HepG2 (cell line): ENCODE results near the gene ELOVL2. TPM values are rescaled to one million over a fixed set of nuclear protein-coding genes. Genes with fewer than 3 reads are reported as not detected.

Source experiments
- BORCS8-MEF2B ChIP-seq: sonication (generic); formaldehyde crosslinking; IDR thresholded peaks from 2 replicates; pipeline ENCODE4 v1.8.0; 2022; ENCODE audit warnings: mild to moderate bottlenecking, missing genetic modification reagents
- CTCF ChIP-seq: sonication (generic); formaldehyde crosslinking; IDR thresholded peaks from 2 replicates; pipeline ENCODE4 v1.5.0; 2020; ENCODE audit warnings: mild to moderate bottlenecking, missing genetic modification reagents, moderate library complexity
- HNF1A ChIP-seq, 2 experiments: sonication (generic) in 1 of 2; formaldehyde crosslinking in 1 of 2; IDR thresholded peaks; 2 replicates each; pipeline versions ENCODE4 v1.4.0 to v1.6.1; 2016 to 2020; ENCODE audit warnings: borderline replicate concordance in 1 of 2, low read depth in 1 of 2, mild to moderate bottlenecking in 1 of 2, missing genetic modification reagents in 1 of 2
- HOXA7 ChIP-seq: sonication (generic); formaldehyde crosslinking; IDR thresholded peaks from 2 replicates; pipeline ENCODE4 v1.8.1; 2022; ENCODE audit warnings: mild to moderate bottlenecking, missing genetic modification reagents, moderate library complexity
- JUND ChIP-seq: sonication (generic); formaldehyde crosslinking; IDR thresholded peaks from 2 replicates; pipeline ENCODE4 v1.8.0; 2022; ENCODE audit warnings: mild to moderate bottlenecking, missing genetic modification reagents
- MAX ChIP-seq: IDR thresholded peaks from 2 replicates; pipeline ENCODE4 v1.6.1; 2012; ENCODE audit warnings: inconsistent platforms
- MTA3 ChIP-seq: sonication (generic); formaldehyde crosslinking; IDR thresholded peaks from 2 replicates; pipeline ENCODE4 v1.4.0; 2020; ENCODE audit warnings: missing genetic modification reagents
- MYNN ChIP-seq: sonication (generic); formaldehyde crosslinking; IDR thresholded peaks from 2 replicates; pipeline ENCODE4 v1.4.0; 2020; ENCODE audit warnings: mild to moderate bottlenecking, low read depth, missing genetic modification reagents
- SP140L ChIP-seq: sonication (generic); formaldehyde crosslinking; IDR thresholded peaks from 2 replicates; pipeline ENCODE4 v1.4.0; 2020; ENCODE audit warnings: missing genetic modification reagents, borderline replicate concordance
- WIZ ChIP-seq: sonication (generic); formaldehyde crosslinking; IDR thresholded peaks from 2 replicates; pipeline ENCODE4 v1.5.1; 2020; ENCODE audit warnings: mild to moderate bottlenecking, missing genetic modification reagents
- YEATS4 ChIP-seq: sonication (generic); formaldehyde crosslinking; IDR thresholded peaks from 2 replicates; pipeline ENCODE4 v1.4.0; 2020; ENCODE audit warnings: missing genetic modification reagents, borderline replicate concordance
- ZGPAT ChIP-seq: IDR thresholded peaks from 2 replicates; pipeline ENCODE4 v1.6.1; 2016; ENCODE audit warnings: mild to moderate bottlenecking
- ZNF101 ChIP-seq: sonication (generic); formaldehyde crosslinking; IDR thresholded peaks from 2 replicates; pipeline ENCODE4 v1.4.0; 2020; ENCODE audit warnings: mild to moderate bottlenecking, low read depth, missing genetic modification reagents, borderline replicate concordance
- ZNF317 ChIP-seq: sonication (generic); formaldehyde crosslinking; IDR thresholded peaks from 2 replicates; pipeline ENCODE4 v1.5.0; 2020; ENCODE audit warnings: mild to moderate bottlenecking, missing genetic modification reagents
- ZNF609 ChIP-seq: sonication (generic); formaldehyde crosslinking; IDR thresholded peaks from 2 replicates; pipeline ENCODE4 v1.4.0; 2020; ENCODE audit warnings: mild to moderate bottlenecking, missing genetic modification reagents, borderline replicate concordance
- ZNF772 ChIP-seq: sonication (generic); formaldehyde crosslinking; IDR thresholded peaks from 2 replicates; pipeline ENCODE4 v1.5.0; 2020; ENCODE audit warnings: mild to moderate bottlenecking, missing genetic modification reagents
- polyA plus RNA-seq, 8 experiments: library from polyadenylated mRNA; depleted of rRNA in 3 of 8; stranded (reverse) in 7 of 8; unstranded in 1 of 8; fragments of >200 nt; fragmentation: Illumina TruSeq in 4 of 8; extraction: Trizol in 4 of 8; gene quantifications; 2 replicates each; pipeline versions ENCODE4 v1.2.1 to v1.2.3, GENCODE V29; 2011 to 2016; ENCODE audit warnings: low read depth in 4 of 8, missing spikeins in 1 of 8, mixed read lengths in 1 of 8; ENCODE audit not compliant: insufficient read depth in 1 of 8
- total RNA-seq, 5 experiments: library from RNA; depleted of rRNA; stranded (reverse); fragments of >200 nt; fragmentation: Illumina TruSeq; extraction: Trizol; gene quantifications; 2 replicates each; pipeline ENCODE4 v1.2.3, GENCODE V29; 2016; ENCODE audit warnings: low read depth in 1 of 5

Gene ELOVL2
- total and polyA plus RNA-seq, 2 of the 13 experiments (the other 11 are each of a cell fraction or from before 2014, with no cell fraction given), result 43.6 to 65.4 TPM

- TF ChIP-seq ZGPAT (CRISPR knock-in tag) (peak; percentile 47), HOXA7 (CRISPR knock-in tag) (no peak), JUND (CRISPR knock-in tag) (no peak), MAX (no peak; the same call in 1 of the 2 replicates), MTA3 (no peak), MYNN (no peak), SP140L (no peak), WIZ (CRISPR knock-in tag) (no peak), CTCF (peak; percentile 90), ZNF609 (no peak), ZNF317 (no peak), ZNF772 (CRISPR knock-in tag) (no peak), HNF1A (IDR thresholded peaks at IDR 0.05; ENCODE audit: low read depth) (0 out of 2 replicates have a peak, but pooled peaks have one; percentile 20), HNF1A (CRISPR knock-in tag; IDR thresholded peaks at IDR 0.05; ENCODE audit: borderline replicate concordance) (no peak), YEATS4 (CRISPR knock-in tag) (0 out of 2 replicates have a peak, but pooled peaks have one; percentile 36), ZNF101 (no peak), BORCS8-MEF2B (CRISPR knock-in tag) (no peak)
Measured at GRCh38 chr6:10951675-10952282, 92.3 kb downstream of the ELOVL2 start (continued).
